Measurements from ENCODE around the gene CEP170B.
"Not testable (repeated sequence)": the region's sequence is repeated elsewhere in the genome, so short reads cannot be mapped to it uniquely, and the experiment has no call there.

The CEP170B gene

DNA sequence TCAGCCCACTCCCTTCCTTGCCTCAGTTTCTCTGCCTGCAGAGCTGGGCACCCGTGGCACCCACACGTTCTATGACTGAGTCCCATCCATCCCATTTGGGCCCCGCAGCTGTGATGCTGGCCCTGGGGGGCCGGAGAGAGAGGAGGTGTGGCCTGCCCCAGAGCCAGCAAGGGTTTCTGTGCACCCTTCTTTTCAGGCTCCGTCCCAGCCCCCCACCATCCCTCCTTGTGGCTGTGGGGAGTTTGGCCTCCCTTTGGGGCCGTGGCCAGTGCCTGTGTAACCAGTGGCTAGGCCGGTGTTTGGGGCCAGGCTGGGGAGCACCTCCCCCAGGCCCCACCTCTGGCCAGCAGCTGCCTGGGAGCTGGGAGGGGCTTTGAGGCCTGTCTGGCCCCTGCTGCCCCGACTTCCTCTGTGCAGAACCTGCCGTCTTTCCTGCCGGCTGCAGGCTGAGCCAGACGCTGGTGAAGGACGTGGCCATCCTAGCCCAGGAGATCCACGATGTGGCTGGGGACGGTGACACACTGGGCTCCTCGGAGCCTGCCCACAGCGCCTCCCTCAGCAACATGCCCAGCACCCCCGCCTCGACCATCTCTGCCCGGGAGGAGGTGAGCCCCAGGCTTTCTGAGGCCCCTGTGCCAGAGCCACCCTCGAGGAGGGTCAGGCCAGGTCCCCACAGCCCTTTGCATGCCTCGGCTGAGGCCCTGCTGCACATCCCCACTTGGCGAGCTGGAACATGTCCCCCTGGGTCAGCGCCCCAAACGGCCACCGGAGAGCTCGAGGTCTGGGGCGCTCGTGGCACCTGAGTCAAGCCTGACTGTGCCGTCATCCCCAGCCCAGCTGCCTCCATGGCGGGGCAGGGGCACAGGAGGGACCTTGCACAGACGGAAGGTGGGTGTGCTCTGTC lies 27.7 kb downstream of the CEP170B start:
- no peak for DNase-seq

DNA sequence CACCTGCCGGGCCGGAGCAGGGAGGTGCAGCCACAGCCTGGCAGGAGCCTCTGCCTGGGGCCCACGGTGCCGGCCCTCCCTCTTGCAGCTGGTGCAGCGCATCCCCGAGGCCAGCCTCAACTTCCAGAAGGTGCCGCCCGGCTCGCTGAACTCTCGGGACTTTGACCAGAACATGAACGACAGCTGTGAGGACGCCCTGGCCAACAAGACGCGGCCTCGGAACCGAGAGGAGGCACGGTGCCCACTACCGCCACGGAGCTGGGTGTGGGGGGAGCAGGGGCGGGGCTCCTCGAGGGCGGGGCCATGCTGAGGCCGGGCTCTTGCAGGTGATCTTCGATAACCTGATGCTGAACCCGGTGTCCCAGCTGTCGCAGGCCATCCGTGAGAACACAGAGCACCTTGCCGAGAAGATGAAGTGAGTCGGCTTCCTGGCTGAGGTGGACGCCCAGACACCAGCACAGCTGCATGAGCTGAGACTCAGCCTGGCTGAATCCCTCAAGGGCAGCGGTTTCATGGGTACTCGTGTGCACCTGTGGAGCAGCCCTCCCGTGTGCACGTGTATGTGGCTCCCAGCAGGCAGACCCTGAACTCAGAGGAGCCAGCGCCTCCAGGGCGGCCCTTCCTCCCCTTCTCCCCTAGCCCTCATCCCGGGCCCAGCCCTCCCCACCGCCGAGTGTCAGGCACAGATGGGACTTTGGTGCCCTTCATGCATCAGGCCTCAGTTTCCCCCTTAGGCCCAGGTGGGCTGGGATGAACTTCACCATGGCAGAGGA lies 28.6 kb downstream of the CEP170B start:
- DNase-seq, result no peak

DNA sequence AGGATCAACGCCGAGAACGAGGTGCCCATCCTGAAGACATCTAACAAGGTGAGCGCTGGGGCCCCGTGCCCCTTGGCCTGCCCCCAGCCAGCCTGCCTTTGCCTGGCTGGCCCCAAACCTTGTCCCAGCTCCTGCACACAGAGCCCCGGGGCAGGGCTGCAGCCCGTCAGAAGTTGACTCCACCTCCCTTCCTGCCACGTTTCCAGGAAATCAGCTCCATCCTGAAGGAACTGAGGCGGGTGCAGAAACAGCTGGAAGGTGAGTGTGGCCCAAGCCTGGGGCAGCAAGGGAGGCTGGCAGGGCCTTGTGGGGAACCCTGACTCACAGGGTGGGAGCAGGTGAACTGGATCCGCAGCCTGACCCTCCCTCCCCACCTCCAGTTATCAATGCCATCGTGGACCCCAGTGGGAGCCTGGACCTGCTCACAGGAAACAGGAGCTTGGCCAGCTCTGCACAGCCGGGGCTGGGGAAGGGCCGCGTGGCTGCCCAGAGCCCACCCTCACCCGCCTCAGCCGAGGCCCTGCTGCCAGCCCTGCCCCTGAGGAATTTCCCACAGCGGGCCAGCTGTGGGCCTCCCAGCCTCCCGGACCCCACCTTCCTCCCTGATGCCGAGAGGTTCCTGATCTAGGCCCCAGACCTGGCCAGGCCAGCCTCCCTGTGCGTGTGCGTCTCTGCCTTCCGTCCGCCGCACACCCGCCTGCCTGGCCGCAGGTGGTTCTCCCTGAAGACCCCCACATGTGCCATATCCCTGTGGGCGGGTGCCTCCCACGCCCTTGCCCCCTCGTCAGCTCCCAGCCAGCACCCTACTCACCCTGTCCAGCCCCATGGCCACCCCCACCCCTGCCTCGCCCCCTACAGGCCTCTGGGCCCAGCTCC lies 29.5 kb downstream of the CEP170B start:
- DNase-seq, result no peak

DNA sequence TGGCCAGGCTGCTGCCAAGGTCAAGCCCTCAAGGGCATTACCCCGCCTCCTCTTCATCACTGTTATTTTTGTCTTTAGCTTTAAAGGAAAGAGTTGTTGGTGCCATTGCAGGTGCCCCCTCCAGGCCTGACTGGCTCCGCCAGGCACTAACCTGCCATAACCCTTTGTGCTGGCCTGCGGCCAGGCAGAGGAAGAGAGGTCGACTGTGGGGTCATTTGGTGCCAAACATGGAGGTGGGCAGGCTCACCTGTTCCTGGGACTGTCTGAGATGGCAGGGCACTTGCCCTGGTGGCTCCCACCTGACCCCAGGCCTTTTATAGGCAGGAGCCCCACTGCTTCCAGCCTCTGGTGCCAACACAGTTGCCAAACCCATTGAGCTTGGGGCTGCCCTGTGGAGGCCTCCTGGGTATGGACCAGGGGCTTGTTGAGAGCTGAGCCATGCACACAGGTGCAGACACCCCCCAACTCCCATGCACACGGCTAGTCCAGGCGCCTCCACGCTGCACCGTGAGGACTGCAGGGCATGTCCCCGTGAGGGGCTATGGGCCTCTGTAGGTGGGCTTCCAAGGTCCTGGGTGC lies 30.2 kb downstream of the CEP170B start:
- DNase-seq, result no peak

DNA sequence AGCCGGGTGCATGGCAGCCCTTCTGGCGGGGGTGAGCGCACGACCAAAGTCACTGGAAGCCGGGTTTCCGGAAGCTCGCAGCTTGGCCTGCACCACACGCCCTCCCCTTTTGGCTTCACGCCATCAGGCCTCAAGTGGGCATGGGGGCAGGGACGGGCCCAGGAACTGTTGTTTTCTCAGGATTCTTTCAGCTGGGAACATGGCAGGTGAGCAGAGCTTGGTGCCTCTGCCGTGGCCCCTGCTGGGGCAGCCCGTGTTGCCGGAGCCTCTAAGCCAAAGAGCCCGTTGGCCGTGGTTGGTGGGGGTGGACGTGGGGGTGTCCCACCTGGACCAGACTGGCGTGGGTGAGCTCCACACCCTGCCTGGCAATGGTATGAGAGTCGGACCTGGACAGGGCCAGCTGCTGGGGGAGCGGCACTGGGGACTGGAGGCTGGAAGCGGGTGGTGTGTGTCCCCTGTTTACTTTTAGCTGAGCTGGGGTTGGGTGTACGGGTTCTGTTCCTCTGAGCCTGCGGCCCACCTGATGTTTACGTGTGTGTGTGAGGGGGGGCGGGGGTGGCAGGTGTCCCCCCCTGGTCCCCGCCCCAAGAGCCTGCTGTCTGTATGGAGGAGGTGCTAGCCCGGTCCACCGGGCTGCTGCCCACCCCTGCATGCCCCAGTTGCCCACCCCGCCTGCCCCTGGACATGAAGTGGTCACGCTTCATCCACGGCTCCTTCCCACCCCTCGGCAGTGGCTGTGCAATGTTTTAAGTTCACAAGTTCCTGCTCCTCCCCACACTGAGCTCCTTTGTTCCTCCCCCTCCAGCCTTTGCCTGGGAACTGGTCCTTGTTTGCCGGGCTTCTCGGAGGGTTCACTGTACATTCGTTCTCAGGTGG lies 31.0 kb downstream of the CEP170B start:
- DNase-seq, result no peak

DNA sequence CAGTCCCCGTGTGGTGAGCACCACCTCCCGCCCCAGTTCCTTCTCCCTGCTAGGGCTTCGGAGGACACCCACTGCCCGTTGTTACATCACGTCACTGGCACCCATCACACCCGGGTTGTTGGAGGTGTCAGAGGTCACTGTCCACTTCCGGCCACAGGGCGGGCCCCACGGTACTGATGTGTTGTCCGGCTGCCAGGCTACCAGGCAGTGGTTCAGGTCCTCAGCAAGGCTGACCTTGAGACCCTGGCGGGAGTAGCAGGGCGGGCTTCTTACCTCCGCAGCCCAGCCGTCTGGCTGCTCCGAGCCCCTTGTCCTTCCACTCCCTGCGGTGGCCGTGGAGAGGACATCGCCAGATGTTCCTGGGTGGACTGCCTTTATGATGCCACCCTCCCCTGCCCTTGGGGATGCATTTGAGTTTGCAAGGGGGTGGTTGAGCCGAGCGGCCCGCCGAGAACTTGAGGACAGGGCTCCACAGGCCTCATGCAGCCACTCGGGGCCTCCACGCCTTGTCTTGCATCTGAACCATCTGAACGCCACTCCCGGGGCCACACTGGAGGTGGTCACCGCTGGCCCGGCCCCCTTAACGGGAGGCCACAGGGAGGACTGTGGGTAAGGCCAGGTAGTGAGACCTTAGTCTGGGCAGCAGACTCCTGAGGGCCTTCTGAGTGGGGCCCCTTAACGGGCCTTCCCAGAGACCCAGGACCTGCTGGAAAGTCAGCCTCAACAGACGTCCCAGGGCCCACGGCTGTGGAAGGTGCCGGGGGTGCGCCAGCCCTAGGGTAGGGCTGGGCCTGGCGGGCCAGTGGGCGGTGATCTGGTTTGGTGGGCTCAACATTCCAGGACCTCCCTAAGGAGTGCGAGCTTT lies 32.5 kb downstream of the CEP170B start:
- DNase-seq, result no peak

DNA sequence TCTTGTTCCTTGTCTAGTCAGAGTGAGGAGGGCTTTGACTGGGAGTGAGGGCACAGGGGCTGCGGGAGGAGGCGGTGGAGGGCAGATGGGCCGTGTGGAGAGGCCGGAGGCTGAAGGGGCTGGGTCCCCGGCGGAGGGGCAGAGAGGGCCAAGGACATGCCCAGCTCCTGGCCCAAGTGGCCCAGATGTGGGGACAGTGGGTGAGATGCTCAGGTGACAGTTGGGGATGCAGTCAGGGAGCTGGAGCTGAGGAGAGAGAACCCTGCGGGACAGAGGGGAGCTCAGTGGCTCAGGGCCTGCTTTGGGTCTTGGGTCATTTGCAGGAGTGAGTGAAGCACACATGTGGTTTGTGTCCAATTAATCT lies 33.1 kb downstream of the CEP170B start:
- DNase-seq, result no peak

DNA sequence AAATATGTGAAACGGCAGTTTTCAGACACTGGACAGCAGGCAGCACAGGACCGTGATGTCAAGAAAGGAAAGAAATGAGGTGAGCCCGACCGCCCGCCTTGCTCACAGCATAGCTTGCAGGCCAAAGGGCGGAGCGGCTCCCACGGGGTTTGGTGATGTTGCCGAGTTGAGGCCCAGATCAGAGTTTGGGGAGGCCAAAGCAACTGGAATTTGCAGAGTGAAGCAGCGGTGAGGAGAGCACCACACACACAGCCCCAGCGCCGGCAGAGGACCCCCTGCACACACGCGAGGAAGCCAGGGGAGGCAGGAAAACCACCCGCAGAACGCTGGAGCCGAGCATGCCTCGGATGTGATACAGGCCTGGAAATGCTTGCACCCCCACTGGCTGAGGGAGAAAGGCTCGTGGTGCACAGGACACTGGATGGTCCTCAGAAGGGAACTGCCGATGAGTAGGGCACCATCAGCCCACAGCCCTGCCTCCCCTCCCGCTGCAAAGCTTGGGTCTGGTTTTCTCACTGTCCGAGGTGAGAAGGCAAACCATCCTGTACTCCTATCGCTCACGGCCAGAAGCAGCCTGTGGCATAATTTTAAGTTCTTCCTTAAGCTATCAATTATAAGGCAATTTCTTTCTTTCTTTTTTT lies 33.9 kb downstream of the CEP170B start:
- DNase-seq, result no peak

DNA sequence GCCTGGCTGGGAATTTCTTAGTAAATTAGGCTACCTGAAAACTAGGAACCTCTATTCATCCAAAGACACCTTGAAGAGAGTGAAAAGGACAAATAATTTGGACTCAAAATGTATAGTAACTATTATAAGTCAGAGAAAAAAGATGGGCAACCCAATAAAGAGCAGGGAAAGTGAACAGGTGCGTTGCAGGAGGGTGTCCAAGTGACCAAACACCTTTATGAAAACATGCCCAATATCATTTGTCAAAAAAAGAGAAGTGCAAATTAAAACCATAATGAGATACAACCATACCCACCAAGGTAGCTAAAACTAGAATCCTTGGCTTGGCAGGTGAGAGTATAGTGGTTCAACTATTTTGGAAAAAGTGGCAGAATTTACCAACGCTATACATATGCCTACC lies 34.7 kb downstream of the CEP170B start:
- DNase-seq, result no peak

DNA sequence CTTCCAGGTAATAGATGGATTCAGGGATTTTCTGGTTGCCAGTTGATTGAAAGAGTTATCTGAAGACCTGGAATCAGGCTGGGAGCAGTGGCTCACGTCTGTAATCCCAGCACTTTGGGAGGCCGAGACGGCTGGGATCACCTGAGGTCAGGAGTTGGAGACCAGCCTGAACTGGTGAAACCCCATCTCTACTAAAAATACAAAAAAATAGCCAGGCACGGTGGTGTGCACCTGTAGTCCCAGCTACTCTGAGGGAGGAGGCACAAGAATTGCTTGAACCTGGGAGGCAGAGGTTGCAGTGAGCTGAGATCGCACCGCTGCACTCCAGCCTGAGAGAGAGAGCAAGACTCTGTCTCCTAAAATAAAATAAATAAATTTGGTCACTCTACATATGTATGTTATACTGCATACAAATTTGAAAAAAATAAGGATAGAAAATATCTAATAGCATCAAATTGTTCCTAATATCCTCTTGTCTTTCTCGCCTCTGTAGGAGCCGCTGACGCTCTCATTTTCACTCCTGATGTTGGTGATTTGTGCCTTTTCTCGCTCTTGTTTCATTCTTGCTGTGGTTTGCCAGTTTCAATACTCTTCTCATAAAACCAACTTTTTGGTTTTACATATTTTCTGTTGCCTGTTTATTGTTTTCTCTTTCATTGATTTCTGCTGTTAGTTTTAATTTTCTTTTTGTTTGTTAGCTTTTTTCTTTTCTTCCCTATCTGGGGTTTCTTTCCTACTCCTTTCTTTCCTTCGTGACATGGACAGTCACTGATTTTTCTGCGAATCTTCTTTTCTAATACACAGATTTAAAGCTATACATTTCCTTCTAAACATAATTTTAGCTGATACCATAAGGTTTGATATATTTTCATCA lies 35.8 kb downstream of the CEP170B start:
- DNase-seq, result no peak

DNA sequence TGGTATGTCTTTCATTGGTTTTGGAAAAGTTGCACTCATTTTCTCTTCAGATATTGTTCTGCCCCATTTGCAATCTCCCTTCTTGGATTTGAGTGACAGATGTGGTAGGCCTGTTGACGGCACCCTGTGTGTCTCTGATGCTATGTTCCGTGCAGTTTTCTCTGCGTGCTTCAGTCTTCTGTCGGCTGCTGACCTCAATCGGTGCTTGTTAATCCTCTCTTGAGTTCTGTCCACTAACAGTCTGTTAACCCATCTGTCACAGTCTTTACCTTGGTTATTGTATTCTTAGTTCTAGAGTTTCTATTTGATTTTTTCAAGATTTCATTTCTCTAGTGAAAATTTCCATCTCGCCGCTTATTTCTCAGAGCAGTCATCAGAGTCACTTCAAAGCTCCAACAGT lies 38.9 kb downstream of the CEP170B start:
- no peak for DNase-seq

DNA sequence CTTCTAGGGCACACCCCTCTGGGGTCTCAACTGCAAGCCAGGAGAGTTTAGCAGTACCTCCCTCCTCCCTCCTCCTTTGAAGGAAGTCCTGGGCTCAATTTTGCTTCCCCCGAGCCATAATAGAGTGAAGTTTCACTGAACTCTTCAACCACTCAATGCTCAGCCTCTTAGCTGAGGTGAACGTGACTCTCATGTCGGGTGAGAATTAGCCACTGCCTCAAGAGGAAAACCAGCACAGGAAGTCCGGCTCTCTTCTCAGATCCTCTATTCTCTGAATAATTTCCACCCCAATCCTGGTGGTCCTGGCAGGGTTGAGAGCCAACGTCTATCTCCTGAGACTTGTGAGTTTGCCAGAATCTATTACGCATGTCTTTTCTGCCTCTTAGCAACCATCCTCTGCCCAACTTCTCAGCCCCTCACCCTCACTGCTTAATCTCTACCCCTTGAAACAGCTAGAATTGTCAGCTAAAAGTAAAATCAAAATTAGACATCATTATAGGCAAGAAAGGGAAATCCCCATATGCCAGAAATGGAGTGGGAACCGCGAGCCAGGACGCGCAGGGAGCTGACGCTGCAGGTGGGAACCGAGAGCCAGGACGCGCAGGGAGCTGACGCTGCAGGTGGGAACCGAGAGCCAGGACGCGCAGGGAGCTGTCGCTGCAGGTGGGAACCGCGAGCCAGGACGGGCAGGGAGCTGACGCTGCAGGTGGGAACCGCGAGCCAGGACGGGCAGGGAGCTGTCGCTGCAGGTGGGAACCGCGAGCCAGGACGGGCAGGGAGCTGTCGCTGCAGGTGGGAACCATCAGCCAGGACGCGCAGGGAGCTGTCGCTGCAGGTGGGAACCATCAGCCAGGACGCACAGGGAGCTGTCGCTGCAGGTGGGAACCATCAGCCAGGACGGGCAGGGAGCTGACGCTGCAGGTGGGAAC lies 39.8 kb downstream of the CEP170B start:
- not testable (repeated sequence) for DNase-seq

DNA sequence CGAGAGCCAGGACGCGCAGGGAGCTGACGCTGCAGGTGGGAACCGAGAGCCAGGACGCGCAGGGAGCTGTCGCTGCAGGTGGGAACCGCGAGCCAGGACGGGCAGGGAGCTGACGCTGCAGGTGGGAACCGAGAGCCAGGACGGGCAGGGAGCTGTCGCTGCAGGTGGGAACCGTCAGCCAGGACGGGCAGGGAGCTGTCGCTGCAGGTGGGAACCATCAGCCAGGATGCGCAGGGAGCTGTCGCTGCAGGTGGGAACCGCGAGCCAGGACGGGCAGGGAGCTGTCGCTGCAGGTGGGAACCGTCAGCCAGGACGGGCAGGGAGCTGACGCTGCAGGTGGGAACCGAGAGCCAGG lies 40.5 kb downstream of the CEP170B start:
- DNase-seq, result not testable (repeated sequence)

DNA sequence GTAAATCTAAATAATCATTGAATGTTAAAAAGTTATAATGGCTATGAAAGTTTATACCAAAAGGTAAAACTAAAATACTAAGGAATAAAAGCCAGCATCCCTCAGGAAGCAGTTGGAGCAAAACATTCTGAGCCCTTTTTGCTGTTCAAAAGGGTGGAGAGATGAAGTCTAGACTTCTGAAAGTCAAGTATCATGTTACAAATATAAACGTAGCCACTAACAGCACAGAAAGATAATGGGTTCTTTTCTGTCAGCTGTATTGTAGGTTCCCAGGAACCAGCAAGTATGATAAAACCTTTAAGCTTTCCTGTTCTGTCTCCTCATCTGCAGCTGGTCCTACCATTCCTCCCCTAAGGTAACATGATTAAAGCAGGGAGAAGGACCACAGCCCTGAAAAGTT lies 43.2 kb downstream of the CEP170B start:
- DNase-seq, result no peak

DNA sequence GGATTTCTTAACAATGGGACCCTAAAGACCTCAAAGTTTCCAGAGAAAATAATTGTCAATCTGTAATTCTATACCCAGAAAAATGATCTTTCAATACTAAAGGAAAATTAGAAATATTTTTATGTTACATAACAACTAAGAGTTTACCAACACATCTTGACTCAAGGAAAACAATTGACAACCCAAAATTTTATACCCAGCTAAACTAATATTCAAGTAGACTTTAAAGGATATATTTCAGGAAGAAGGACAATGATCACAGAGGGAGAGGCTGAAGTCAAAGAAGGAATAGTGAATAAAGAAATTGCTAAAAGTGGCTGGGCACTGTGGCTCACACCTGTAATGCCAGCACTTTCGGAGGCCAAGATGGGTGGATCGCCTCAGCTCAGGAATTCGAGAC lies 47.0 kb downstream of the CEP170B start:
- DNase-seq, result no peak

DNA sequence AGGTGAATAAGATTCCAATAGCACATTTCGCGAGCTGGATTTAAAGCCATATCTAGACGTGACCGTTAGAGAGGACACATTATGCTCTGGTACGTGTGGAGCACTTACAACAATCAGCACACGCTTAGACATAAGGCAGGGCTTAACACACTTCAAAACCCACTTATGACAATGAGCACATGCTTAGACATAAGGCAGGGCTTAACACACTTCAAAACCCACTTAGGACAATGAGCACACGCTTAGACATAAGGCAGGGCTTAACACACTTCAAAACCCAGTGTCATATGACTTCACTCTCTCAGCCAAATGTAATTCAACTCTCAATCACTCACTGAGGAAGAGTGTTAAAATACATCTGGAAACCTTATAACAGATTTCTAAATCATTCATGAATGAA lies 48.4 kb downstream of the CEP170B start:
- no peak for DNase-seq

DNA sequence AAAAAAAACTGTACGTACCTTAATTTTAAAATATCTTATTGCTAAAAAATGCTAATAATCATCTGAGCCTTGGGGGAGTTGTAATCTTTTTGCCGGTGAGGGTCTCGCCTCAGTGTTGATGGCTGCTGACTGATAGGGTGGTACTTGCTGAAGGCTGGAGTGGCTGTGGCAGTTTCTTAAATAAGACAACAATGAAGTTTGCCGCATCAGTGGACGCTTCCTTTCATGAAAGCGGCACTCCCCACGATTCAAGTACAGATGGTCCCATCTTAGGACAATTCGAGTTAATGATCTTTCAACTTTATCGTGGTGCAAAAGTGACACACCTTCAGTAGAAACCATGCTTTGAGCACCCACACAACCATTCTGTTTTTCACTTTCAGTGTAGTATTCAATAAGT lies 52.0 kb downstream of the CEP170B start:
- no peak for DNase-seq

DNA sequence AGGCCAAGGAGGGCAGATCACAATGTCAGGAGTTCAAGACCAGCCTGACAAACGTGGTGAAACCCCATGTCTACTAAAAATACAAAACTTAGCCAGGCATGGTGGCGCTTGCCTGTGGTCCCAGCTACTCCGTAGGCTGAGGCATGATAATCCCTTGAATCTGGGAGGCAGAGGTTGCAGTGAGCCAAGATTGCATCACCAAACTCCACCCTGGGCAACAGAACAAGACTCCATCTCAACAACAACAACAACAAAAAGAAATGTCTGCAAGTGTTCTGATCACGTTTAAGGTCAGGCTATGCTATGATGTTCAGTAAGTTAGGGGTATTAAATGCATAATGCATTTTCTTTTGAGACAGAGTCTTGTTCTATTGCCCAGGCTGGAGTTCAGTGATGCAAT lies 52.9 kb downstream of the CEP170B start:
- DNase-seq, result no peak

Measured in activated CD4-positive, alpha-beta T cell treated with anti-CD3 and anti-CD28 coated beads, Interleukin-10, Interleukin-2, amounts not matched to agents 100 ng/mL and 50 ng/mL, durations not matched to agents 16 hours and 8 hours (primary cell).